MV-4-11 (cell line): ENCODE data around the gene ZC3H7B.
A peak's percentile ranks its signal among the peaks of the same experiment; 100 is the strongest.

ENCODE experiments used
- DNase-seq: peaks from one replicate; lab custom pipeline; 2025; lab: John Stamatoyannopoulos, UW

Gene ZC3H7B

DNA sequence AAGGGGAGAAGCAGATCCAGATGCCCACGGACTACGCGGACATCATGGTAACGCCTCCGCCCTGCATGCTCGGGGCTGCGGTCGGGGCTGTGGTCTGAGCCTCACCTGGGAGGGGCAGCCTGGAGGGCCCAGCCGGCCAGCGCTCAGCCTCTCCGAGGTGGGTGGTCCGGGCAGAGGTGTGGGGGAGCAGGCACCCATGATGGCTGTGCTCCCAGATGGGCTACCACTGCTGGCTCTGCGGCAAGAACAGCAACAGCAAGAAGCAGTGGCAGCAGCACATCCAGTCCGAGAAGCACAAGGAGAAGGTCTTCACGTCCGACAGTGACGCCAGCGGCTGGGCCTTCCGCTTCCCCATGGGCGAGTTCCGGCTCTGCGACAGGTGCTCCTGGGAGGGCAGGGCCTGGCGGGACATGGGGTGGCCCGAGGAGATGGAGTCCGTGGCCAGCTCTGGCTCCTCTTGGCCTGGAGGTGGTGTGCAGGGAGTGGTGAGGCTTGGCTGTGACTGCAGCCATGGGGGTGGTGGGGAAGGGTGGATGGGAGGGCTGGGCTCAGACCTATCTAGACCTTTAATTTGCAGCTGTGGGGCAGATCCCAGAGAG, 55.2 kb downstream of the ZC3H7B start:
- DNase-seq = no peak

DNA sequence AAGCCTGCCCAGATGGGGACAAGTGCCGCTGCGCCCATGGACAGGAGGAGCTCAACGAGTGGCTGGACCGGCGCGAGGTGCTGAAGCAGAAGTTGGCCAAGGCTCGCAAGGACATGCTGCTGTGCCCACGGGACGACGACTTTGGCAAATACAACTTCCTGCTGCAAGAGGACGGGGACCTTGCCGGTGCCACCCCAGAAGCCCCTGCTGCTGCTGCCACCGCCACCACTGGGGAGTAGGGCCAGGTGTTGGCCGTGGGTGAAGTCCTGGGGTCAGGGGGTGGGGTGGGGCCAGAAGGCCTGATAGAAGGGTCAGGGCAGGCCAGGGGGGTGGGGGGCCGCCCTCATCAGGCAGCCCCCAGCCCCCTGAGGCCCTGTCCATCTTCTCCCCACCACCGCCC, 55.9 kb downstream of the ZC3H7B start:
- no peak for DNase-seq

DNA sequence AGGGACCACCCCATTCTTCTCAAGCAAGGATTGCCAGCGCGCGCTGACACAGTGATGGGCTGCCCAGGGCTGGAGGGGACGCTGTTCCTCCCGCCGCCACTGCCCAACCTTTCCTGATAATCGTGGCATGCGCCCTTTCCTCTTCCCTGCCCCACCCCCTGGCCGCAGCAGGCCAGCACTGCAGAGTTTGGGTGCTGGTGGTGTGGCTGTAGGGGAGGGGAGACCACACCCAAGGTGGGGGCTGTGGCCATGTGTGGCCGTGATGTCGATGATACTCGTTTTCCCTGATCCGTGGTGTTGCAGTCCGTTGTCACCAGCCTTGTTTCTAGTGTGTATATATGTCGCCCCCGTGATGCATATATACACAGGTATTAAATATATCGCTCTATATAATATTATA, 57.6 kb downstream of the ZC3H7B start:
- DNase-seq = no peak

DNA sequence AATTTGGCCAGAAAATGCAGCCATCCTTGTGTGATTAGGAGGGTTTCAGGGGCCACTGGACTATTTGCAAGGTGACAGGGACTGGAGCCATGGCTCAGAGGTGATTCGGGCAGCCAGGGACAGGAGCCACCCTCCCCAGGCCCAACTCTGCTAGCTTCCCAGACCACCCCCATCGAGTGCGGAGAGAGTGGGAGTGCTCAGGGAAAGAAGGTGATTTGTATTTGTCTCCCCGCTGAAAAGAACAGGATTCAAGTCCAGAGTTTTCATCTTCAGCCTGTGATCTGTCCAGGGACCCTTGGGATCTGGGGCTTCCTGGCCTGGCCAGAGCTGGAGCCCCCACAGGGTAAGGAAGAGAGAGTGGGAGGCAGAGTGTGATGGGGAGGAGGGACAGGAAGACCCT, 58.1 kb downstream of the ZC3H7B start:
- DNase-seq = no peak

DNA sequence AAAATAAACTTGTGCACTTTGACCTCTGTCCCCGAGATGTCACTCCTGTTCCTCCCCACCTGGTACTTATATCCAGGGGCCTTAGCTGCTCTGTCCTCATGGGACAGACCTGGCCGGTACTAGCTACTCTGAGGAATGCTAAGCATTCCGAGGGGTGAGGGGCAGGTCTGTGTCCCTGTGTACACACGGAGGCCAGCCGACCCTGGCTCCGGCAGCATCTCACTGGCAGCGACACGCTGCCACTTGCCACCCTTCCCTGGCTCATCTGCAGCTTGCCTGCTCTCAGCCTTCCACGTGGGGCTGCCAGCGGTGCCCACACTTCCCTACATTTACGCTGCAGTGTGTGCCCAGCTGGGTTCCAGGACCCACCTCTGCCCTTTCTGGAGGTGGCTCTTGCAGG, 58.8 kb downstream of the ZC3H7B start:
- DNase-seq = no peak

DNA sequence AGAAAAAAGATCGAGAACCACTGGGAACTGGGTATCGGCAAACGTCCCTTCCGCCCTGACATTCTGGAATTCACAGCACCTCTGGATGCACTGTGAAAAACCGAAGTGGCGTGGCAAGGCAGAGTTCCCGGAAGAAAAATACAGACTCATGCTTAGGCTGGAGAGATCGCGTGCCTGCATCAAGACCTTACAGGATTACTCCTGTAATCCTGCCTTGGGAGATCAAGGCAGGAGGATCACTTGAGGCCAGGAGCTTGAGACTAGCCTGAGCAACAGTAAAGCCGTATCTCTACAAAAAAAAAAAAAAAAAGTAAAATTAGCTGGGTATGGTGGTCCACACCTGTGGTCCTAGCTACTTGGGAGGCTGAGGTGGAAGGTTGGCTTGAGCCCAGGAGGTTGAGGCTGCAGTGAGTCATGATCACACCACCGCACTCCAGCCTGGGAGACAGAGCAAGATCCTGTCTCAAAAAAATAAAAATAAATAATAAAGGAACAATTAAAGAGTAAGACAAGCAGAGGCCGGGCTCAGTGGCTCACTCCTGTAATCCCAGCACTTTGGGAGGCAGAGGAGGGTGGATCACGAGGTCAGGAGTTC, 60.5 kb downstream of the ZC3H7B start:
- no peak for DNase-seq

DNA sequence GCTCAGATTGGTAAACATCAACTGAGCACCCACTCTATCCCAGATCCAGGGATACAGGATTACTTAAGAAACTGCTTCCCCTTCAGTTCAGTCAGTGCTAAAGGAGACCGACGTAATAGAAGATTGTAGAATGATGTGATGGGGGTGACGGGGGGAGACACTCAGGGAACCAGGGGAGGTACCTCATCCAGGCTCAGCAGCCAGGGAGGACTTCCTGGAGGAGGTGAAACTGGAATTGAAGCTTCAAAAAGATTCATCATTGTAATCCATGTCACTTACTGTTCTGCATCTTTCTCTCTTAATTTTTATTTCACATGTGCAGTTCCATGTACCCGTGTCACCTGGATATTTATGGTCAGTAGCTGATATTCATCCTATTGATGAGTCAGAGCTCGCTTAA, 61.3 kb downstream of the ZC3H7B start:
- DNase-seq = no peak

DNA sequence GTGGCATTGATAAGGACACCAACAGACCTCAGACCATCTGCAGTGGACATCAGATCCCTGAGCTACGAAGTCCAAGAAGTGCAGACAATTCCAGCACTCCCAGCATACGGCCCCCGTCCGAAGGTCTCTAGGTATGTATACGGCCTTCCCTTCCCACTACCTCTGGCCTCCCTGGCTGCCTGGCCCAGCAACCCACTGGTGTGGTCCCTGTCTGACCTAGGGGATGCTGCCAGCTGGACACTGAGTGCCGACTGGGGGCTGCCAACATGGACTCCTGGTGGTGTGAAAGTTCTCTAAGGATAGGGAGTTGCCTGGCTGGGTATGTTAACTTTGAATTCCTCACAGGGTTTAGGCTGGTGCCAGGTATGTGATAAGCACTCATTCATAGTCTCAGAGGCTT, 62.9 kb downstream of the ZC3H7B start:
- no peak for DNase-seq

DNA sequence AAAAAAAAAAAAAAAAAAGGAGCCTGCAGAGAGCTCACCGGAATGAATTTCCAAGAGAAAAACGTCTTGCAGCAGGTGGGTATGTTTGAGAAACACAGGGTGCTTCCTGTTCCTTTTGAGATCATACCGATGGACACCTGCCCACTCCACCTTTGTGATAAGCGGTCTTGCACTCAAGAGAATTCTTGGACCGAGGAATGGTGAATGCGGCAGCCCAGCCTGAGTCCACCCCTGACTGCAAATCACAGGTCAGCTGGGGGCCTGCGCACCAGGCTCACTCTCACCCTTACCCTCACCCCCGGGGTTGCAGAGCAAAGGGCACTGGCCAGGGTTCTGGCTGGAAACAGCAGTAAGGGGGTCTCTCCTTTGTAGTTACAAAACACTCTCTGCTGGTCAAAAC, 63.6 kb downstream of the ZC3H7B start:
- no peak for DNase-seq

DNA sequence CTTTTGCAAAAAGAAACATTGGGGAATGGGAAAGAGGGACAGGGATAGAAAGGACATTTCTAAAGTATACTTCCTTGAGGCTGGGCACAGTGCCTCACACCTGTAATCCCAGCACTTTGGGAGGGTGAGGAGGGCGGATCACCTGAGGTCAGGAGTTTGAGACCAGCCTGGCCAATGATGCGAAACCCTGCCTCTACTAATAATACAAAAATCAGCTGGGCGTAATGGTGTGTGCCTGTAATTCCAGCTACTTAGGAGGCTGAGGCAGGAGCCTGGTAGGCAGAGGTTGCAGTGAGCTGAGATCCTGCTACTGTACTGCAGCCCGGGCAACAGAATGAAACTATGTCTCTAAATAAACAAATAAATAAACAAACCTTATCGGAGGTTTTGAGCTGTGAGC, 64.1 kb downstream of the ZC3H7B start:
- no peak for DNase-seq

DNA sequence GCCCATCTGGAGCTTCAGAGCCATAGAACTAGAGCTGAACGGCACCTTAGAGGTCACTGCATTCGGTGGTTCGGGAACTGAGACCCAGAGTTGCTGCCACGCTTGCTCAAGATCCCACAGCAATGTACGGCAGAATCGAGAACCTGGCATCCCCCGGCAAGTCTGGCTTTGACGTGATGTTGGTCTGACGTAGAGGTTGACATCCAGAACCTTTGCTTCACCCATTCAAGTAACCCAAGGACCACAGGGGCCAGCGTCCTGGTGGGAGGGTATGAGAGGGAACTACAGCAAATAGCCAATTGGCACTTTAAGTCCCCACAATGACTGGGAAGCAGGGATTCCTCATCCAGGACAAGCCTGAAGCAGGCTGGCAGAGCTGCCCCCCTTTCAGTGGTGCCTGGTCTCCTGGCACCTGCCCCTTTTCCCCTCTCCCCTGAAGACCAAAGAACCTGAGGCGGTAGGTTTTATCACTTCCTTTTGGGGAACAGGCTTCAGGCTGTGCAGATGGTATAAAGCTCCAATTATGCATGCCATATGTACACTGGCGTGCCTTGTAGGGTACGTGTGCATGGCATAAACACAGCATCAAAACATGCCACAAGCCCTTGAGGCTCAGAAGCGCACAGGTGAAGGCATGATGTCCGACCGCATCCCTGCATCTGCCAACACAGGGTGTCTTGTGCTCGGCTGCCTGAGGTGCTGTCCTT, 65.2 kb downstream of the ZC3H7B start:
- no peak for DNase-seq

DNA sequence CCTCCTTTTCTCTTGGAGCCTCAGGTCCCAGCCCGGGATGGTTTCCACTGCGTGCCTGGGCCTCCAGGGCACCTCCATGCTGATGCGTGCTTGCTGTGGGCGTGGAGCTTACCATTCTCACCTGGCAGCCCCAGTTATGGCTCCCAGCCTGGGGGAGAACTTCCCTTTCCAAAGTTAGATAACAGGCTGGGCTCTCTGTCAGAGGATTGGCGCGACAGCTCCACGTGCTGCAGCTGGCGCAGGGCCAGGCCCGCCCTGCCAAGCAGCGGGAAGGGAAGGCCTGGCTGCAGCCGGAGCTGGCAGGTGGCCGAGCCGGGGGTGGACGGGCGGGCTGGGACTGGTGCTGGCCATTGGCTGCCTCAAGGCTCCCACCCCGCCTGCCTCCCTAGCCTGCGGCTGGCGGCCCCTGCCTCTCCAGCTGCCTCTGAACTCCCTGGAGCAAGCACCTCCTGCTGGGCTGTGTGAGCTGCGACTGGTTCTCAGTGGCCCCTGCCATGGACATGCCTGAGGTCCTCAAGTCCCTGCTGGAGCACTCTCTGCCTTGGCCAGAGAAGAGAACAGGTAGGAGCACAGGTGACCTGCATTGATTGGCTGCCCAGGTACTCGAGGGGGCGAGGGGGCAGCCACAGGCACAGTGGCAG, 65.8 kb downstream of the ZC3H7B start:
- DNase-seq = peak; percentile 80

DNA sequence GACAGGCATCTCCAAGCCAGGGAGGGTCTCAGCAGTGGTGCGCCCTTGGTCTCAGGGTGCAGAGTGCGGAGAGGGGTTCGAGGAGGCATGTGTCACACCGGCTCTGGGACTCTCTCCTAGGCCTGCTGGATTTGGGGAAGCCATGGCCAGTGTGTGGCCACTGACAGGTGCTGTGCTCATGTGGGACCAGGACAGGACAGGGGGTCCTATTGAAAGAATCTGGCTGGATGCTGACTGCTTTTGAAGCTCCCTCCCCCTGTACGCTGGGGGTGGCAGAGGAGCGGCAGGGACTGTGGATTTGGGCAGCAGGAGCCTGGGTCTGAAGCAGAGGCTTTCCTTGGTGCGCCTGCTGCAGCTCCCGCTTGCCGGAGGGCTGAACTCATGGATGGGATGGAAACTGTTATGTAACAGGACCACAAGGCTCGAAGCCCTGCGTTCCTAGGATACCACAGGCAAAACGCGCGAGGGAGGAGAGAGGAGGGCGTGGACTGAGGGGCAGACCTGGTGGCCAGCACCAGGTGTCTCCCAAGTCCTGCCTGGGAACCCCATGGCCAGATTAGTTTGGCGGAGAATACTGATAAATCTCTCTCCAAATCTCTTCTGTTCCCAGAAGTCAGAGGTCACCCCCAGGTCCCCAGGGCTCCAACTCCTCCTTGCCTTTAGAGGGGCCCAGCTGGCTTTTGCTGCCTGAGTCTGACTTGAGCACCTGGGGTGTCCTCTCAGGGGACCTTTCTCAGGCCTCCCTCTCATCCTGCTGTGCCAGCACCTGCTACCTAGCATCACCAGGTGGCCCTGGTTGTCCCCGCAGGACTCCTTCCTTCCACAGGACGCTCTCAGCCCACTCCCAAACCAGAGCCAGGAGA, 66.6 kb downstream of the ZC3H7B start:
- DNase-seq = no peak

DNA sequence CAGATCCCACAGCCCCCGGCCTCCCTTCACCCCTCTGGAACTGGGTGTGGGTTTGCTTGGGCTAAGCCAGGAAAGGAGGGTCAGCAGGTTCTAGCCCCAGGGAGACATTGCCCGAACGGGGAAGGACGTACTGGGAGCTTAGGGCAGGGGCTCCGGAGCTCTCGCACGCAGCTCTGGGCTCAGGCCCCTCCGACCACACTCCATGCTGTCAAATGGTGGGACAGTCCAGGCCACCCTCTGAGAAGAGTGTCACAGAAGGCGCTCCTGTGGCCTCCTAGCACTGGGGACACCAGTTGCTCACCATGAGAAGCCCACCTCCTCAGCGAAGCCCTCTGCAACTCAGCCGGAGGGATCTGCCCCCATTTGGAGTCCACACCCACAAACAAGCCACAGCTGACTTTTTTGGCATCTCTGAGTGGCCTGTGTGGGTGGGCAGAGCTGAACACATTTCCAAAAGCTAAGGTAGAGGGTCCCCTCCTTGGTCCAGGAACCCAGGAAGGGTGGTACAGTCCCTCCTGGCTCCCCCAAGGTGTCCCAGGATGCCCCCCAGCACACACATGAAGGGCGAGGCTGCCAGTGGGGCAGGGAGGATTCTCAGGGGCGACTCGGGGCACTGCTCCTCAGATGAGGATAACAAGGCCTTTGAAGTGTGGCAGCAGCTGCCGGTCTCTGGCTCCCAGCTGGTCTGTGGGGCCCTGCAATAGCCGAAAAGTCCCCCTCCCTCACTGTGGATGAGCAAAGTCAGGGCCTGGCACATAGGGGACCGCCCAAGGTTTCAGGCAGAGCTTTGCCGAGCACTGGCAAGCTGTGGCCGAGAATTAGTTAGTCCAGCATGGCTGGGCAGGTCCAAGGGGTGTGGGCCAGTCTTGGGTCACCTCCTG, 67.5 kb downstream of the ZC3H7B start:
- DNase-seq = no peak

DNA sequence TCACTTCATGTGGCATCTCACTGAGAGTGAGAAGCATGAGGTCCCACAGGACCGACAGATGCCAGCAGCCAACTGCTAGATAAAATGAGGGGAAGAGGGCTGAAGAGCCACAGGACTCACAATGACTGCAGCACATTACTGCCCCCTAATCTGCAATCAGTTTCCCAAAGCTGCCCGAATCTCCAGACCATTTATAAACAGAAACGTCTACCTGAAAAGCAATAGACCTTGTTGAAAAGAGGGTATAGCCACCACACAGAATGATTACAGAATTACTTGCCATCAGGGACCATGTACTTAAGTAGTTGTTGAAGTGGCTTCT, 68.1 kb downstream of the ZC3H7B start:
- no peak for DNase-seq

DNA sequence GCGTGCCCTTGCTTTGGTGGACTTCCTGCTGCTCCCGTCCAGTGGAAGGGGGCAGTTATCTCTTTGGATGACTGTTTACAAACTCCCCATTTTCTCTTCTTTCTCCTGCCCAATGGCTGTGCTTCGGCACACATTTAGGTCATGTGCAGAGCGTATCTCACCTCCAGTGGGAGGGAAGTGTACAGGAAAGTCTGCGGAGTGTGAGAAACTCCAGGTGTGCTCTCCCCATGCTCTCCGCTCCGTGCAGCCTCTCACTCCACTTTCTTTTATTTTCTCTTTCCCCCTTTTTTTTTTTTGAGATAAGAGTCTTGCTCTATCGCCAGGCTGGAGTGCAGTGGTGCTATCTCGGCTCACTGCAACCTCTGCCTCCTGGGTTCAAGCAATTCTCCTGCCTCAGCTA, 68.5 kb downstream of the ZC3H7B start:
- DNase-seq = no peak

DNA sequence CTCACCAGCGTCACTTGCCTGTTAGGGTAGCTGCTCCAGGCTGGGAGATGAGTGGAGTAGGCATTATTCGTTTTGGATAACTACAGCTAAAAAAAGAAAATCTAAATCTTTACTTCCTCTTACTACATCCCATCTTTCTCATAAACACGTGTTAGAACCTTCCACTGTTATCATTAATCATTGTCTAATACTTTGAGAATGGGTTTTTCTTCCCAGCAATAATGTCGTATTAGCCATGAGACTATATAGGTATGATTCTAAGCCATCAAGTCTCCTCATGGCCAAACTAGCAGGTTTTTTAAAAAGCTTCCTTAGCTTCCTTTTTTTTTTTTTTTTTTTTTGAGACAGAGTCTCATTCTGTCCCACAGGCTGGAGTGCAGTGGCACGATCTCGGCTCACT, 76.5 kb downstream of the ZC3H7B start:
- DNase-seq = peak; percentile 44

DNA sequence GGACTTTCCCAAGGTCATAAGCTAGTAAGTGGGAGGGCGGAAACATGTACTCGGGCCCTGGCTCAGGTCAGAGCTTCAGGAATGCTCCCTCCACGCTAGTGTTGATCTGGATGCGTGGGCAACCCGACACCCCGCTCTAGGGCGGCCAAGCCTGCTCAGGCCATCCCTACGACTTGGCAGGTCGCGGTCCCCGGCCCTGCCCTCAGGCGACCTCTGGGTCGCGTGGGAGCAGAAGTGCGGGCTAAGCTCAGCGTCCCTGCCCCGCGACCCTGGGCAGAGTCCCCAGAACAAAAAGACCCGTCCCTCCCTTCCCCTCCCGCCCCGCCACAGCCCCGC, 79.6 kb downstream of the ZC3H7B start:
- DNase-seq = no peak

DNA sequence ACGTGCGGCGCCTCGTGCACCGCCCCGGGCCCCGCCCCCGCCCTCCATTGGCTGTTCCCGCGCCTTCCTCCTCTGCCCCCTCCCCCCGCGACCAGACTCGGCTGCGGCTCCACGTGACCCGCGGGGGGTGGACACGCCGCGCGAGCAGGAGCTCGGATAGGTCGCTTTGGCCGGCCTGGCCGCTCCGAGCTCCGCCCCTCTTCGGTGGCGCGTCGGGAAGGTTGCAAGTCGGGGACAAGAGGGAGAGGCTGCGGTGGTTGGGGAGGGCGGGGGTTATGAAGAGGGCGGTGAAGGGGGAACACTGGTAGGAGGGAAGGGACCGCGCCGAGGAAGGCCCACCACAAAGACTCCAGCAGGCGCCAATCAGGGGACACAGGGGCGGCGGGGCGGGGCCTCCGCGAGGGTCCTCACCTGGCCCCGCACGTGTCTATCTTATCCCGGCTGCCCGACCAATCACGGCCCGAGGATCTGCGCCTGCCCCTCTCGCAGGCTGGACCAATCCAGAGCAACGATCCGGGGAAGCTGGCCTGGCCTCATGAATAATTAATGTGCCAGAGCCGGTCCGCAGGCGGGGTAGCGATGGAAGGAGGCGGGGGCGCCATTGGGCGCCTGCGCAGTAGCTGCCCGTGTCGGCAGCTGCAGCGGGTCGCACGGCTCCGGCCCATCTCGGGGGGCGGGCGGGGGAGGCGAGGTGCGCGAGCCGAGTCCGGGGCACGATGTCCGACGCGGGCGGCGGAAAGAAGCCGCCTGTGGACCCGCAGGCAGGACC, 80.2 kb downstream of the ZC3H7B start, which contains the start of gene TEF:
TEF (plus strand) TSS at position 614 of the 769 bp plus-strand sequence; CDS start at position 717, 103 bp downstream.
- DNase-seq = peak; percentile 97

DNA sequence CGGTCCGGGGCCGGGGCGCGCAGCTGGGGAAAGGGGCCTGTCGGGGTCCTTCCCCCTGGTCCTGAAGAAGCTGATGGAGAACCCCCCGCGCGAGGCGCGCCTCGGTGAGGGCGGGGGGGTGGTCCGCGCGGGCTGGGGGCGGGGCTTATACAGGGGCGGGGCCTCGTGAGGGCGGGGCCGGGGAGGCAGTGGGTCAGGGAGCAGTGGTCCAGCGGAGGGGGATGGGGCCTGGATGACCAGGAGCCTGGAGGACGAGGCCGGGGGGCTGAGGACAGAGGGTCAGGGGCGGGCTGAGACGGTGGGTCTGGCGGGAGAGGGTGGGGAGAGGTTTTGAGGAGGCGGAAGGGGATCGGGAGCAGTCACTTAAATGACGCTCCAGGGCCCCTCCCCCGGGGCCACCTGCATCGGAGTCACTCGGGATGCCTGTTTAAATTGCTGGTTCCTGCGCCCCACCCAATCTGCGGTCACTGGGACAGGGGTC, 80.8 kb downstream of the ZC3H7B start:
- peak; percentile 19 for DNase-seq
